Activated CD8-positive, alpha-beta memory T cell treated with anti-CD3 and anti-CD28 coated beads for 1 hour (primary cell): ENCODE data around the gene MRPL10.

Experiments used
- DNase-seq, 2 donors: peaks; one replicate each; pipeline ENCODE4 v3.0.0-alpha.2; 2020; ENCODE audit warnings: low read depth in 1 of 2; ENCODE audit errors: extremely low read depth in 1 of 2

MRPL10 gene

GRCh38 chr17:47860386-47860785 lies 29.0 kb upstream of the MRPL10 start:
- DNase-seq = no peak

DNA sequence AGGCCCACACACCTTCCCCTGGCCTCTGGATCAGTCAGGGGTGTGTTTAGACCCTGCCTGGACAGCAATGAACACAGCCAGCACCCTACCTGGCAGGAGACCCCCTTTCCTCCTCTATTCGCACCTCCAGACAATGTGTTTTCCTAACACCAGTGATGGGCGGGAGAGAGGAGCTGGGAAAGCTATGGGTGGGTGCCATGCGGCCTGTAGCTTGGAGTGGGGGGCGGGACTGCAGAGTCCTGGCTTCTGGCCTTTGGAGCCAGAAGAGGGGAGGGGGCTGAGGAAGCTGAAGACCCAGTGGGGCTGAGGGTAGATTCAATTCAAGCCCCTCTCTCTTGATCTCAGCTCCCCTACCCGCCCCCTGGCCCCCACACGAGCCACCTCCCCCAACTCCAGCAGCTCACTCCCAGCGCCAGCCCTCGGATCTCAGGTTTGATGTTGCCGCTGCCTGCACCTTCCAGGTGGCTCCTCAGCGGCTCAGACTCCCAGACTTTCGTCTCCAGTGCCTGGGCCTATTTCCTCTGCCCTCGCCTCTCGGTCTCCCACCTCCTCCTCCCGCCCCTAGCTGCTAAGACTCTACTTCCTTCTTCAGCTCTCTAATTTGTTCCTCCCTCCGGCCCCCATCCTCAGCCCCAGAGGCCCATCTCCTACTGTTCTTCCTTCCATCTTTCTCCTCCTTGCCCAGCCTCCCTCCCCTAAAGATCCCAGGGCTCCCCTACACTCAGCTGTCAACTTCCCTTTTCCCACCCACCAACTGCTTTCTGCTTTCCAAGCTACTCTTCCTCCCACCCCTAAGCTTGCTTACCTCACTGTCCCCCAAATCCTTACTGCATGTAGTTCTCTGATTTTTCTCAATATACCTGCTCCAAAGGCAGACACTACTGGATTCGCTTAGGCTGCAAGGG lies 26.5 kb upstream of the MRPL10 start:
- DNase-seq = no peak

- DNase-seq = no peak
Measured at GRCh38 chr17:47856830-47857229, 25.5 kb upstream of the MRPL10 start.

- DNase-seq = no peak
Measured at GRCh38 chr17:47855737-47856136, 24.4 kb upstream of the MRPL10 start.

DNA sequence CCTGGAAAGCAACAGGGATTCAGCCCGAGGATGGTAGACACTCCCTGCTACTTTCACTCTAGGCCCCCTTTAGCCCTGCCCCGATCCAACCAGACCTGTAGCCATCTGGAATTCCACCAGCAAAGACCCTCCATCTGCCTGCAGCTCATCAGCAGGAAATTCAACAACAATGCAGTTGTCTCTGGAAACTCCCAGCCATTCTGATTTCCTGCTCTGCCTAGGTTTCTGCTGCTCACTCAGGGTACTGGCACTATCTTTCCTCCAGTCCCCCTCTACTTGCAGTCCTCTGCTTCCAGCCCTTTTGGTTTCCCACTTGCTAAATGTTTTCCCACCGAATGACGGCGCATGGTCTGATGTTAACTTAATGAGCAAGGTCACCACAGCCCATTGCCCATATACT lies 22.3 kb upstream of the MRPL10 start:
- DNase-seq = no peak

GRCh38 chr17:47852113-47852949 lies 21.0 kb upstream of the MRPL10 start:
- DNase-seq = no peak

DNA sequence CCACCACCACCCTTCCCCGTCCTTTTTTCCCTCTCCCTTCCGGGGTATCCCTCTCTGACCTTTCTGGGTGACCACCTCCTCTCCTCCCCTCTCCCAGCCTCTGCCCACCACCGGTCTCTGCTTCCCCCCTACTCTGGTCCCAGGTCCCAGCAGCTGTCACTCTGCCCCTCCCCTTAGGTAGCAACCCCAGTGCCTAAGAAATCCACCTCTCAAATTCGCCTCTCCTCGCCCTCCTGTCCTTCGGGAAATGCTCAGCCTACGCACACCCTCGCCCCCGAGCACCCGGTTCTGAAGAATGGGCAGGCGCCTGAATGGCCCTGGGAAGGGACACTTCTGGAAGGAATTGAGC lies 20.4 kb upstream of the MRPL10 start:
- DNase-seq = no peak

- peak; percentile 41 to 58 for DNase-seq
Measured at GRCh38 chr17:47850692-47851573, 19.6 kb upstream of the MRPL10 start, which contains the start of gene SP6. Gene SP6, minus strand, starts transcription at chr17:47851163. Its CDS starts 2,734 bp downstream, at chr17:47848429.

DNA sequence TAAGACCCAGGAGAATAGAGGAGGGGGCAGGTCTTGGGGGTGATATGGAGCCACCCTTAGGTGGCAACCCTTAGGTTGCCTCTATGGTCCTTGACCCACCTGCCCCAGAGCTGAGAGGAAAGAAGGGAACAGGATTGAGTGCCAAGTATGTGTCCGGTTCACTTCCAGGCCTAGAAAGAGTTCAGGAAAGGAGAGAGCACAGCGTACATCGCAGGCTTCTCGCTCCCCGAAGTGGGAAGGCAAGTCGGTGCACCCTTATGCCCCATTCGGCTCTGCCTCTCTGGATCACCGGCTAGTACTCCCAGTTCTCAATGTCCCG lies 19.0 kb upstream of the MRPL10 start:
- no peak for DNase-seq

DNA sequence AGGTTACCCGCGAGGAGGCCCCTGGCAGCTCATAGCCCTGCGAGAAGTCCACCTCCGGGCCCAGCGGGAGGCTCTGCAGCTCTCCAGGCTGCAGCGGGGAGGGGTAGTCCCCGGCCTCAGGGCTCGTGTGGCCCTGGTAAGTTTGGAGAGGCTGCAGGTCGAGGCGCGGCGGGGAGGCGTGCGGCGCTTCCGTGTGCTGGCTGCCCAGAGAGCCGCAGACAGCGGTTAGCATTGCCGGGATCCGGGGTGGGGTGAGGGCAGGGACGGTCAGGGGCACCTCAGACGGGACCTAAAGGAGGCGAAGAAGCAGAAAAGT lies 16.8 kb upstream of the MRPL10 start:
- DNase-seq = no peak

GRCh38 chr17:47847341-47848197 lies 16.2 kb upstream of the MRPL10 start:
- DNase-seq = no peak

- no peak for DNase-seq
Measured at GRCh38 chr17:47846716-47847340, 15.5 kb upstream of the MRPL10 start.

DNA sequence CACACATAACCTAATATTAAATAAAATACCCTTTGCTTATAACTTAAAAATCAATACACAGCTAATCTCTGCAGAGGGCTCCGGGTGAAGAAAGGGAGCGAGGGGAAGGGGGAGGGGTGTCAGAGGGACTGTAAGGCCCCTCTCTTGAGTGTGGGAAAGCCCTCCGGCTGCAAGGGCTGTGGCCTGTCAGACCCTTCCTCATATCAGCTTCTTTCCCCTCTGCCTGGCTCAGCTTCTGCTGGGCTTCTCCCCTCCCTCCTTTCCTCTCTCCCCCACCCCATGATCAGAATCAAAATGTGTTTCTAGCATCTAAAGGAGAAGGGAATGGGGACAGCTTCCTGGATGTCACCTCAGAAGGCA lies 14.4 kb upstream of the MRPL10 start:
- DNase-seq = no peak

DNA sequence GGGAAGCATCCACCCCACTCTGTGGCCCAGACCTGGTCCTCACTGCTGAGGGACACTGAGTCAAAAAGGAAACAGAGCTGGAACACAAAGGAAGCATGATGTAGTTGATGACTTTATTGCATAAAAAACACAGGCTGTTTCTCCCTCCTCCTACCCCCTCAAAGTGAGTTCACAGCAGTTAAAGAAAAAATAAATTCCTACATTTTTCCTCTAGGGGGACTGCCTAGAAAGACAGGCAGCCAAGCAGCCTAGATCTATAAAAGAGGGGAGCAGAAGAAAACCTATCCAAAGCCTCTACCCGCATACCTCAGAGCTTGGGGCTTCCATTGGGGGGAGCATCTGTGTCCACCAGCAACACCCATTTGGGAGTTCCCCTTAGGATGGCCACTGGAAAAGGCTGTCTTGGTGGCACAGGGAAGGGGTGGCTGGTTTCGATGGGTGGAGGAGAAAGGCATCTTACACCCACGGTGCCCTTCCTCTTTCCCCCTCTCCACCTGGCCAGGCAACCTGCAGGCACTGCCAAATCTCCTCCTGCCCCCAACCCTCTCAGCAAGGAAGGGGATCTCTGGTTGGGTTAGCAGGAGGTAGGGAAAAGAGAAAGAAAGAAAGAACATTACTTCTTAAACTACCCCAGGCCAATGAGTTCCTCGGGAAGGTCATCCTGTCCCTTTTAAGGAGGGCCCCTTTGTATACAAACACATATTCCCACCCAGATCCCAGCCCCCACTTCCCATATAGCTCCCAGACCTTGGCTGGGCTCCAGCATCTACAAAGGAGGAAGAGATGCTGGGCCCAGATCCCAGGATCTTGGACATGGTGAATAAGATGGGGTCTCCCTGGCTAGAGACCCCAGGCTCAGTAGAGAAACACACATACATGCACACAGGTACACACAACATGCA lies 13.7 kb upstream of the MRPL10 start:
- DNase-seq = no peak

DNA sequence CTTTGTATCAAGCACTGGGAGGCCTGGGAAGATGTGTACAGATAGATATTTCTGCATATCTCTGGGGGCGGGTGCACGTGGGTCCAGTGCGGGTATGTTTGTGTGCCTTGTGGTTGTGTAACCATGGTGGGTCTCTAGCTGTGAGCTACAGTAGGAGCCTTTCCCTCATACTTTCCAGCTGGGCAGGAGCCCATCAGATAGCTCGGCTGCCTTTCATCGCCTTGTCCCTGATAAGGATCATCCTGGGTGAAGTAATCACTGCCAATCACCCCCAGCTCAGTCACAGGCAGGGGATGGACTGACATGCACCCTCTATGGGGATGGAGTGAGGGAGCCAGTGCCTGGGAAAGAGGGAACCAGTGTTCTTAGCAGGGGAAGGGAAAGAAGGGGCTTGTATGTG lies 12.9 kb upstream of the MRPL10 start:
- no peak for DNase-seq

- DNase-seq = no peak
Measured at GRCh38 chr17:47843391-47843730, 12.0 kb upstream of the MRPL10 start.

DNA sequence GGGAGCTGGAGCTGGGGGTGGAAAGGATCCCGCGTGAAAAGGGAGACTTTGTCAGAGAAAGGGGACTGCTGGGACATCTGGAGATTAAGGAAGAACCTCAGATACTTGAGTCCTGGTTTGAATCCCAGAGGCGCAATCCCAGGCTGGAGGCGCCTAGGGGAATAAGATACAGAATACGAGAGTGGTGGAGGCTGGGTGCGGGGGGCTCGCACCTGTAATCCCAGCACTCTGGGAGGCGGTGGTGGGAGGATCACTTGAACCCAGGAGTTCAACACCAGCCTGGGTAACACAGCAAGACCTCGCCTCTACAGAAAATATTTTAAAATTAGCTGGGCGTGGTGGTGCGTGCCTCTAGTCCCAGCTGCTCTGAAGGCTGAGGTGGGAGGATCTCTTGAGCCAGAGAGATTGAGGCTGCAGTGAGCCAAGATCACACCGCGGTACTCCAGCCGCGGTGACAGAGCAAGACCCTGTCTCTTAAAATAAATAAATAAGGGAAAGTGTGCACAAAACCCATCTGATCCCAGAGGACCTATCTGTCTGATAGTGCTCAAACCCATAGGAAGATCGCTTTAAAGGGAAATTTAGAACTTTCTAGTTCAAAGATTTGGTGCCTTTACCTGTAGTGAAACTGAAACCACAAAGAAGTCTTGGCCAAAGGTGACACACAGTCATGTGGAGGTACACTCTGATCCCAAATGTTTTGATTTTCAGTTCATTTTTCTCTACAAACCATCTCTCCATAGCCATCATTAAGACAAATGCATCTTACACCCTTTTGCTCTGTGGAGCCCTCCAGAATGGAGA lies 10.3 kb upstream of the MRPL10 start:
- no peak for DNase-seq

- peak; percentile 60 to 77 for DNase-seq
Measured at GRCh38 chr17:47840742-47841487, 9.6 kb upstream of the MRPL10 start, which contains the start of gene SCRN2. Gene SCRN2, minus strand, starts transcription at chr17:47841273. Its CDS starts 430 bp downstream, at chr17:47840843.
